Skin of body (tissue), 2 donors: ENCODE results near the gene VWF. TPM values are rescaled to one million over a fixed set of nuclear protein-coding genes. Genes with fewer than 3 reads are reported as not detected.

Experiments used
- DNase-seq: peaks from one replicate; lab custom pipeline; 2025; lab: John Stamatoyannopoulos, UW
- total RNA-seq: library from RNA; depleted of rRNA; stranded (reverse); fragments of >200 nt; gene quantifications from one replicate; pipeline ENCODE4 v1.2.3, GENCODE V29; 2014

VWF gene
- total RNA-seq, 1 donor from 2014 or later = 51.8 TPM

DNA sequence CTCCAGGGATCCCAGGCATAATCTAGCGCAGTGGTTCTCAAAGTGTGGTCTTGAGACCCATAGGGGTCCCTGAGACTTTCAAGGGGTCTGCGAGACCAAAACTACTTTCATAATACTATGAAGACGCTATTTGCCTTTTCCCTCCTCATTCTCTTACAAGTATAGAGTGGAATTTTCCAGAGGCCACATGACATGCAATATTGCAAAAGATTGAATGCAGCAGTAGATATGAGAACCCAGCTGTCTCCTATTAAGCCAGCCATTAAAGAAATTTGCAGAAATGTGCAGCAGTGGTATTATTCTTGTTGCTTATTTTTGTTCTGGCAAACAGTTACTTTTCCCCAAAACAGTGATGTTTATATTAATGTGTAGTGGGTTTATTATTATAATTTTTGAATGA, 62.8 kb downstream of the VWF start:
- peak; percentile 64 for DNase-seq

DNA sequence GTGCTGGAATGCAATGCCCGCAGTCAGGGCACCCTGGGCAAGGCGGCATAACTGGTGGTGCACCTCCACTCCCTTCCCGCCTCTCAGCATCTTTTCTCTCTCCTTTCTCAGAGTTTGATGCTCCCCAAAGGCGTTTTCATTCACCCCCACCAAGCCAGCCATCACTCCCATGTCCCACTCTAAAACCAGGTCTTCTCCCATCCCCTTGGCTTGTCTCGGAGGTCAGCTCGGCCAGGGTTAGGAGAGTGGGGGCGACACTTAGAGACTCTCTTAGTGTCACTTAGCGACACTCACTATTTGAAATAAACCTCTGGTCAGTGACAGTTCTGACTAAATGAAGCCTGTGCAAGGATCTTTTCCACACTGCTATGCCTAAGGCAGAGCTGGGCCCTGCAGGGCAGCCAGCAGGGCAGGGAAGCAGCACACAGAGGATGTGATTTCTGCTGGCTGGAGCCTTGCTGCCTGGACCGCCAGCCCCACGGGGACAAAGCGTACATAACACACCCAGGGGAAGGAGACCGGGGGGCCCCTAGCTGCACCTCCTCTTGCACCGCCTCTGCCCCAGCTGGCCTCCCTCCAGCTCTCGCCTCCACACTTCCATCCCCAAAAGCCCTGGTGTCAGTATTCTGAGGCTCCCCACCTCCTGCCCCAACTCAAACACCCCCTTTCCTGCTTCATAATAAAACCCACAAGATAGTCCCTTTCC, 64.5 kb downstream of the VWF start:
- DNase-seq = no peak

DNA sequence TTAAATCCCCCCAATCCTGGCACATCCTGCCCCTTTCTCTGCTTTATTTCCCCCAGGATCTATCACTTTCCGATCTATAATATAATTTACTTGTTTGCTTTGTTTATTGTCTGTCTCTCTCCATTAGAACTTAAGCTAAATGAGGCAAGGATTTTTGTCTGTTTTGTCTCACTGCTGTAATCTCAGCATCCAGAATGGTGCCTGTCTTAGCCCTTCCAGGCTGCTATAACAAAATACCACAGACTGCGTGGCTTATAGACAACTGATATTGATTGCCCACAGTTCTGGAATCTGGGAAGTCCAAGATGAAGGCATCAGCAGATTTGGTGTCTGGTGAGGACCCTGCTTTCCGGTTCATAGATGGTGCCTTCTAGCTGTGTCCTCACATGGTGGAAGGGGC, 65.2 kb downstream of the VWF start:
- no peak for DNase-seq

DNA sequence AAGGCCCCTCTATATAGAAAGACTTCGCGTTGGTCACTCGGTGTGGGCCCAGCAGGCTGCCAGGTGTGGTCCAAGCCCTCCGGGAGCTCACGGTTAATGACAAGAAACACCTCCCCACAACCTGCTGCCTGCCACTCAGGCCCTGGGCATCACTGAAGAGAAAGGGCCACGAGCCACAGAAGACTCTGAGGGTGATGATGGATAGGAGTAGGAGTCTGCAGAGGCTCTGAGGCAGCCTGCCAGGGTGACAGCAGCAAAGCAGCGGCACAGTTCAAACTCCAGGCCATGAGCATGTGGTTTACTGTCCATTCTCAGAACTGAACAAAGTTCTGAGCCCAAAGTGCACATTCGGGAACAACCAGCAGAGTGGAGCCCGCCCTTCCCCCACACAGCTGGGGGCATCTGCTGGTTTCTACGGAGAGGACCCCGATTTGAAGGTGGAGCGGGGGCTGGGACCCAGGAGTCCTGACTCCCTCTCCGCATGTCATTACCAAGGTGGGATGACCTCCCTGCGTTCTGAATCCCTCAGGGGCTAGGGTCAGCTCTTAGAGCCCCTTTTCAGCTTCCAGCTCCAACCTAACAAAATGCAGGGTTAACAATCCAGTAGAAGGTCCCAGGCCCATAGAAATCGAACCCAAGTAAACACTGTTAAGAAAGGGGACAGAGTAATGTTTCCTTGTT, 65.8 kb downstream of the VWF start:
- no peak for DNase-seq

DNA sequence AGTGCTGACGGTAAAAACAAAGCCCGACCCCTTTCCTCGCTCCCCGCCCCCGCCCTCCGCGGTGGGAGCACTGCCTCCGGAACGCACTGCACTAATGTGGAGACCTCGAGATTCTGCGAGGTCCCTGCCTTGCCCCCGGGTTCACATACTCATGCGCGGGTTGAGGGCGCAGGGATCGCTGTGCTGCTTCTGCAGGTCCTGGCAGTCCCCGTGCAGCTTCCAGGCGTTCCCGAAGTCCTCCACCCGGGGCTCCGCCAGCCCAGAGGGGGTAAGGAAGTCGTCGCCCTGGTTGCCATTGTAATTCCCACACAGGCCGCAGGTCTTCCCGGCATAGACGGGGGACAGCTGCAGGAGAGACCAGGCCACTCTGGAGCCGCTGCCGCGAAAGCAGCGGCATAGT, 66.8 kb downstream of the VWF start:
- no peak for DNase-seq

DNA sequence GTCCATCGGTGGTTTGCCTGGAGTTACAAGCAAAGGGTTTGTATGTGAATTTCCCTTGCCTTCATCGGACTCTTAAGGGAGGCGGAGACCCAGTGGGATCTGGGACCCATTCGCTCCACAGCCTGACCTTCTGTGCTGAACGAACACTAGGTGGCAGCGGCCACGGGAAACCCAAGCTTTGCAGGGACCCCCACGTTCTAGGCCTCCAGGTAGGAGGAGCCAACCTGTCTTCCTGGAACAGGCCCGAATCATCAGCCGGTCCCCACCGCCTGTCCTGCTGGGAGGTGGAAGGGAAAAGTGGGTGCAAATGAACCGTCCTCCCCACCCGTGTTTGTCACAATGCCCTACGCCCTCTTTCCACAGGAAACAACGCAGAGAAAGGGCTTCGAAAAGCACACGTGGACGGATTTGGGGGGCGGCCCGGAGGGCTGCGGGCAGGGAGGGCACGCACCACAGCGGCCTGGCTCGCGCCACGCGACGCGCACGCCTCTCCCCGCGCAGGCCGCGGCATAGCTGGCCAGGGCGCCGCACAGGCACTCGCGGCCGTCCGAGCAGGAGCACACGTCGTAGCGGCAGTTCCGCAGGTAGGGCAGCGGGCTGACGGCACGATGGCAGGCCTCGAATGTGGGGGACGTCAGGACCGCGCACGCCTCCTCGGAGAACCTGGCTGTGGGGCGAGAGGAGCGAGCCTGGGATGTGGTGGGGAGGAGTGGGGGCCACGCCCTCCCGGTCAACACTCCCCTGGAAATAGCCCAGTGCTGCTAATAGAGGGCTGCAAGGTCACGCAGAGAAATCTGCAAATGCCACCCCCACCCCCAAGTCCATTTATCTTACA, 67.8 kb downstream of the VWF start:
- DNase-seq = no peak

DNA sequence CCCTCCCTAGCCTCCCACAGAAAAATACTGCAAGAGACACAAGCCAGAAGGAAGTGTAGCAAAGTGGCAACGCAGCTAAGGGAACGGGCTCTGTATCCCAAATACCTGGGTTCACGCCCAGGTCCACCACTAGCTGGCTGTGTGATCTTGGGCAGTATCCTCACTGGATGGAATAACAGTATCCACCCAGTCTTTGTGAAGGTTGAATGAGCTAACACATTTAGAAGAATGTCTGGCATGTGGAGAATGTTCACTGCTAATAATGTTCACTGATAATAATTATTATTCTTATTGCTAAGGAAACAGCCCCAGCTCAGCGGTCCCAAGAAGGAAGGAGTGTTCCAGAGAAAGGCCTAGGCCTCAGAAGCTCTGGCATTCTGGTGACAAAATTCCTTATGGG, 70.9 kb downstream of the VWF start:
- no peak for DNase-seq

DNA sequence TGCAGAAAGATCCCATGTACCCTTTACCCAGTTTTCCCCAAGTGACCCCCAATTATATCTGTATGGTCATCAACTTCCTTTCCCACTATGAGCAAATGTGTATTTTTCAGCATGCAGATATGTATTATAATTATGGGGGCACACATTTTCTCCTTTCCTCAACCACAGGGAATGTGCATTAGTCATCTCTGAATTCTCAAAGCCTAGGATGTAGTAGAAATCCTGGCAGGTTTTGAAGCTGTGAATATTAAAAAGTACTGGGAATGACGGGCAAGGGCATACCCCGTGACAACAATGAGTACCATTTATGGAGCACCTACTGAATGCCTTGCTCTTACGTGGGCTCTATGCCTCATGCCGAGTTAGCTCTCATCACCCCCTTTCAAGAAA, 71.5 kb downstream of the VWF start:
- DNase-seq = no peak

DNA sequence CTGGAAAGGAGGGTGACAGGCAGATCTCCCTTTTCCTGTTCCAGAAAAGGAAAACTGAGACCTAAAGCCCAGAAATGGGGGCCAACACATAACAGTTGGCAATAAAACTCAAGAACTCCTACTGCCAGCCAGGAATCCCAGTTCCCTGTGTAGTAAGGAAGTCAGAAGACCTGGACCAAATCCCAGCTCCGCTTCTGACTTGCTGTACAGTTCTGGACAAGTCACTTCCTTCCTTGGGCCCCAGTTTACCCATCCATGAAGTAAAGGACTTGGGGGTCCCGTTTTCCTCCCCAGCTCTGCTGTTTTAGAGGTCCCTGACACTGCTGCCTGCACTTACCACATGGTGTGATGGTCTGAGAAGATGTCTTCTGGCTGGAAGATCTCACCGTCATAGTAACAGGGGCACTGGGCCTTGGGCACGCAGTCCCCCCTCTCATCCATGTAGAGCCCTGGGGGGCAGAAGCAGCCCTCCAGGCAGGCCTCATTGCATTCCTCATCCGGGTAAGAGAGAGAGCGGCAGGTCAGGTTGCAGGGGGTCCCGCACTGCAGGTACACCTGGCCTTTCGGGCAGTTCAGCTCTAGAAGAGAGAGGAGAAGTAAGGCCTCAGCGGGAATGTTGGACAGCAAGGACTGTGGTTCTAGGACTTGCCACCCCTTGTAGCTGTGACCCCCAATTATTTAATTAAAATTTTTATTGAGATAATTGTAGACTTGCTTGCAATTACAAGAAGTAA, 72.1 kb downstream of the VWF start:
- DNase-seq = no peak

DNA sequence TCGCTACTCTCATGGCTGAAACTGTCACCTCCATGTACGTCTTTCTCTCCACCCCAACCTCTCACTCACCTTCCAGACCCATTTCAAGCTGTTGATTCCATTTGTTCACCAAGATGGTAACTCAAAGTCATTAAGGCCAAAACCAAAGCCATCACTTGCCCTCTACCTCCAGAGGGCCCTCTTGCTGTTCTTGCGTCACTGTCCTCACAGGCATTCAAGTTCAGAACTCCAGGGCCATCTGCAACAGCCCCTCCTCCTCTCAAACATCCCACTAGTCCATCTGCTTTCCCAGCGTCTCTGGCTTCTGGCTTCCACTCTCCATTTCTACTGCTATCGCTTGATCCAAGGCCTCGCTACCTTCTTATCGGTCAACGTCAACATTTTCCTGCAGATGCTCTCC, 74.5 kb downstream of the VWF start:
- no peak for DNase-seq

DNA sequence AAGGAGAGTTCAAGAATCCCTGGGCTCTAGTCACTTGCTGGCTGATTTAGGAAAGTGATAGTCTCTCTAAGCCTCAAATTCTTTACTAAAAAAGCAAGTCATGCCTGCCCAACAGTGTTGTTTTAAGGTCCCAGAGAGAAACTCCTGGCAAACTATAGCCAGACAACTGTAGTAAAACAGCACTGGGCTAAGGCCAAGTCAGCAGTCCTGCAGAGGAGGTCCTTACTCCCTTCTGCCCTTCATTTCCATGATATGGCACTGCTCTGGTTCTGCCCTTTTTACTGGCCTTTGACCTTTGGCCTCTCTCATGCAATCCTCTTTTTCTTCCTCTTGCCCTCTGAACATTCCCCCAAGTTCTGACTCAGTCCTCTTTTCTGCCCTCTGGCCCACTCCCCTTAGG, 74.9 kb downstream of the VWF start:
- no peak for DNase-seq

DNA sequence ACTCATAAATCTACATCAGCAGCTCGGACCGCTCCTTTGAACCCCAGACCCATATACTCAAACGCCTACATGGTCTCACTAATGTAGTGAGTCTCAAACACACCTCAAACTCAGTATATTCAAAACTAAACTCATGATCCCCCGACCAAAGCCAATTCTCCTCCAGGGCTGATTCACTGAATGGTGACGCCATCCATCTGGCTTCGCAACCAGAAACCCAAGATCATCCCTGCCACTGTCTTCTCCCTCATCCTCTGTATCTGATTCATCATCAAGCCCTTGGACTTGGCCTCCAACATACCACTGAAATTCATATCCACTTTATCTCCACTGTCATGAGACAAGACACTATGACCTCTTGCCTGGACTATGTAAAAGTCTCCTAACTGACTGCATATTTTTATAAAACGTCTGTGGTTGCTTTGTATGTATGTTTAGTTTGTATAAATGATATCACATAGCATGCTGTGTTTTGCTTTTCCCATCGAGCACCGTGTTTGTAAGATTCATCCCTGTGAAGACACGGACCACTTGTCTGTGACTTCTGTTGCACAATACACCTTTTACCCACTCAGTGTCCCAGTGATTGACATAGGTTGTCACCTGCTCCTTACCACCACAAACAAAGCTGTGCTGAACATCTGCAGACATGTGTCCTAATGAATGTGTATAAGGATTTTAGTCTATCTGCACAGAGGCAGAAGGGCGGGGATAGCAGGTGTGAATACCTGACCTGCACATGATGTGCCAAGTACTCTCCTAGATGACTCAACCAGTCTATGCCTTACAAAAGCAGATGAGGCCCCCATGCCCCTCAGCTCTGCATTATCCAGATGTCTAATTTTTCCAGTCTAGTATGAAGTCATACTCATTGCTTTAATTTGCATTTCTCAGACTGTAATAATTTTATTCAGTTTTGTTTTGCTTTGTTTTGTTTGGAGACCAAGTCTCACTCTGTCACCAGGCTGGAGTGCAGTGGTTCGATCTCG, 76.9 kb downstream of the VWF start:
- no peak for DNase-seq

DNA sequence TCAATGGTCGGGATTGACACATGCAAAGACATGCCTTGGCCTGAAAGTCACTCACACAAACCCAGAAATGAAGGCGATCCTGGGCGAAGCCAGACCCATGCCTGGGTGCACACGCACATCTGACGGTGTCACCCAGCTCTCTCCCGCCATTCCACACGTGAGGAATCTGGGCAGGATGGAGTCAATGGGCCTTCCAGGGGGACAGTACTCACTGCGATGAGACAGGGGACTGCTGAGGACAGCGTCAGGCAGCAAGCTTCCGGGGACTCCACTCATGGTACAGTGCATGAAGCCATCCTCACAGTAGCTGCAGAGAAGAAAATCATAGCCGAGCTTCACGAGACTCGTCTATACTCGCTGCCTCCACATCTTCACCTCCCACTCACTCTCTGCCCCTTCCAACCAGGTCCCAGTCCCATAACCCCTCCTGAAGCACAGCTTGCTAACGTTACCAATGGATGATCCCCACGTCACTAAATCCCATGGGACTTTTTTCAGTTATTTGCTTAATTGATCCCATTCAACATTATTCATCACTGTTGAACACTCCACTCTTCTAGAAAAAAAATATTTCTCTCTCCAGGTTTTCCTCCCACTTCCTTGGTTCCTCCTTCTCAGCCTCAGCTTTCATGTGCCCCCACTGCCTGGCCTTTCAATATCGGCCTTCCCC, 77.8 kb downstream of the VWF start:
- DNase-seq = no peak

DNA sequence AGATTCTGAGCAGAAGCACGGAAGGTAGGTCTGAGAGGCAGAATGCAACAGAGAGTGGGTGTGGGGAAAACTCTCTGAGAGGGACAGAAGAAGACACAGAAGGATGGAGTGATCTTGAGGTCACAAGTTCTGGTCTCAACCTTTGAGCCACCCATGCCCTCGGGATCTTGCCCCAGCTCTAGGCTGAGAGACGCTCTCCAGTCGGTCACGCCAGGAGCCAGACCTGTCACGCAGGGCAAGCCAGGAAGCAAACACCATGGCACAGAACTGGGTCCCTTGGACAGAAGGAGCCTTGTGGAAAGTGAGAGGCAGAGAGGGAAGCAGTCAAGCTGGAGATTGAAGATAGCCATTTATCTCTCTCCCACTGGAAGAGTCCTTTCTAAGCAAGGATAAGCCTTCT, 79.0 kb downstream of the VWF start:
- DNase-seq = no peak

DNA sequence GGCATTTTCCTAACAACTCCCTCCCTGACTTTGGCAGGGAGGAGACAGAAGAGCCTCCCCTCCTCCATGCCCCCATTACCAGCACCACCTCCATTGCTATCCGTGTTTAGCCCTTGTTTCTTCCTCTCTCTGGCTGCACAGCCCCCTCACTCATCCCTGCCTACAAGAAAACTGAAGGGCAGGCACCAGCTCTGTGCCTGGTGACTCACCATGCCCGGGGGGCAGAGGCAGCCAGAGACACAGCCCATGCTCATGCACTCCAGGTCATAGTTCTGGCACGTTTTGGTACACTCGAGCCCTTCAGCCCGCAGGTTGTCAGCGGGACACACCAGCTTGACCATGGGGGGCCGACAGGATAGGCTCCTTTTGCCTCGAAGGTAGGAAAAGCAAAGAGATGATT, 80.4 kb downstream of the VWF start:
- DNase-seq = no peak

DNA sequence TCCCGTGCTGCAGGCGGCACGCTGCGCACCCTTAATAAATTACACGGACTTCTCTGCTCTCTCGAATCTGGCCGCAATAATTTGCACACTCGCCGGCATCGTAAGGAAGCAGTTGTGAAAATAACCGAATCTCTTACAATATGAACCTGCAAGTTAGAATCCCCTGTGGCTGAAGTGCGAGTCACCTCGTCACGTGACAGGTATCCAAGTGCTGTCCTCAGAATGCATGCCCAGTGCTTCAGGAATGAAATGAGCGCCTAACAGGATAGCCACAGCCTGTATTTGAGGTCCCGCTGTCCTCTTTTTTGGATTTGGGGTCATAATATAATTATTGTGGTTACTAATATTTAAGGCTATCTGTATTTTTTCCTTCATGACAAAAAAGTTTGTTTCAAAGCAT, 82.0 kb downstream of the VWF start:
- no peak for DNase-seq

DNA sequence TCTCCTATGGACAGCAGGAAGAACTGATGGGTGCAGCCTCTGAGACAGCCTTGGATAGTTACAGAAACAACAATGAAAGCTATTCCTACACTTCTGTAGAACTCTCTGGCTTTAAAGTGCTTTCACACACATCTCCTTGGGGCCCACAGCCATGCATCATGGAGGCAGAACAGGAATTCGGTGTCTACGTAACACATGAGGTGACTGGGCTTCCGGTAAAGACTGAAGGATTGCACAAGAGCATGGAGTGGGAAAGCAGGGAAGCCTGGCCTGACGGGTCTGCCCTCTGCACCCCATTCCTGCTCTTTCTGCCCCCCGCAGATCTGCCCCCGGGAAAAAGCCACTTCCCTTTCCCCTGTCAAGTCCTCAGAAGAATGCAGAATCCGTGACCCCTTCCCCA, 82.6 kb downstream of the VWF start:
- DNase-seq = no peak

DNA sequence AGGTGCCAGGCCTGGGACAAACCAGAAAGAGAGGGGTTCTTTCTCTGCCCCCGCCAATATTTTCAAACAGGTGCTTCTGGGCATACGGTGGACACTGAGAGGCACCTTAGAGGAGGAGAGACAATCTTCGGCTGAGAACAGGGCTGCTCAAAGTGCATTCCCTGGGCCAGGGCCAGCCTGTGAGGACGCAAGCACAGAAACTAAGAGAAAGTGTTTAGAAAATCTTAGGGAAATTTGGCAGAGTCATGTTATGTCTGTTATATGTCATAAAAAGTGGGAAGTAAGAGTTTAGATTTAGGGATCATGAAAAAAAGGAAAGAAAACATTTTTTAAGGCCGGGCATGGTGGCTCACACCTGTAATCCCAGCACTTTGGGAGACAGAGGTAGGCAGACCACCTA, 83.7 kb downstream of the VWF start:
- DNase-seq = no peak

DNA sequence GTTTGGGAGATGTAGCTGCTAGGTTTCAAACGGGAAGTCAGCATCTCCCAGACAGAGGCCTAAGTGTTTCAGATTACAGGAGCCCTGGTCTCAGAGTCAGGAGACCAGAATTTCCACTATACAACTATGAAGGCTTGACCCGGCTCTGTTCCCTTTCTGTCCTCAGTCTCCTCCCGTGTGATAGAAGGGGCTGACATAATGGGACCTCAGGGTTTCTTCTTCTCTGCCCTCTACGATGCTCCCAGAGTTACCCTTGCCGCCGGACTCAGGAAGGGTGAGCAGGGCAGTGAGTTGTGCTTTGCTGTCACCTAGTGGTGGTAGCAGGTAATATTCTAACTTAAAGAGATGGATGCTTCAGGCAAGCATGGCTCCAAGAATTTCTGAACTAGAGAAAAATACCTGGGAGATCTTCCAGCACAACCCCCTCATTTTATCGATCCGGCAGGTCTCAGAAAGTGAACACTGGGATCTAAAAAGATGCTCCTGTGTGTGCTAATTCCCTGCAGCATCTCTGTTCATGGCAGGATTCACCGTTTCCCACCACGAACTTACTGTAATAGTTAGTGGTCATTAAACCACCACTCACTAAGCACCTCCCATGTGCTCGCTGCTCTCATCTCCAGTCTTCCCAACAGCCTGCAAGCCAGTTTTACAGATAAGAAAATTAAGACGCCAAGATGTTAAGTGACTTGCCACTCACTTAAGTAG, 84.4 kb downstream of the VWF start:
- DNase-seq = peak; percentile 28
